ENCODE data around the gene CLCA1.
"Not testable (repeated sequence)": the region's sequence is repeated elsewhere in the genome, so short reads cannot be mapped to it uniquely, and the experiment has no call there.

Gene CLCA1

DNA sequence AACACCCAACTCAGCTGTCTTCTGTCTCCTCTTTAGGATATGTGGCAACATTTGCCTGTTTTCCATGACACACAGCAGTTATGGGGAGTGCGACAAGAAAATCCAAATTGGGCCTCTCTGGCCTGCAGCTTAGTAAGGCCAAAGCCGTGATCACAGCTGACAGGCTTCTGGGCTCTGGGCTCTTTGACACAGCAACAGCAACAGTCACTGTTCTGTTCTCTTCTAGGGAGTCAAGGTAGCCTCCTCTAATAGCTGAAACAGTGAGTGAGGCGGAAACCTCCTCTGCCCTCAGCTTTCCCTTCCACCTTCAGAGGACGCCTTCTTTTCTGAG lies 19.0 kb downstream of the CLCA1 start:
- no peaks in the 10 kb centered on the region for H3K36me3 ChIP-seq (ENCODE audit: control insufficient read depth, insufficient read depth, low read length)
- H3K4me3 ChIP-seq (ENCODE audit: low read depth, low read length), result no peak overlapping the region

DNA sequence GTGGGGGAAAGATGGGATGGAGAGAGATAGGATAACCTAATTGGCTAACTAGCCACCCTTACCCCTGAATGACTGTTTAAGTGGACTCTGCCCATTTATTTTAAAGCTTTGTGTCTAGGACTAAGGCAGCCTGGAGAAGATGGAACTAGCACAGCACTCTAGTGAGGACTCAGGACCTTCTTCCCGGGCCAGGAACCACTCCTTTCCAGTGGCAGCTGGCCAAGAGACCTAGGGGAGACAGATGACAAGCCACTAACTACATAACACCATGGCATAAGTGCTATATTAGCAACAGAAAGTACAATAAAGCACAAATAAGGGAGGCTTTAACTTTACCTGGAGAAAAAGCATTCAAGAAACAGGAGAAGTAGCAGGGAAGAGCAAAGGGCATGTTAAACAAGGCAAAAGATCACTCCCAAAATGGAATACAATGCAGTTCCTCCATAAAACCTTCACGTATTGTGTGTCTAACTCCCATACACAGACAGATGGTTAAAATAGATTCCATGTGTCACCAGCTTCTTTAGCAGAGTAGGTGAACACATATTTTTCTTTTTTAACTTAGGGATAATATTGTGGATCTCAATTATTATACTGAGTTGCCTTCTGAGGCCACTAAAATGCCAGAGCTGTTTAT lies 20.6 kb downstream of the CLCA1 start:
- Histone ChIP-seq H3K9ac (ENCODE audit: low read length) (no peak overlapping the region), H3K36me3 (ENCODE audit: control insufficient read depth, insufficient read depth, low read length) (no peaks in the 10 kb centered on the region), H3K4me3 (ENCODE audit: low read depth, low read length) (no peak overlapping the region), H3K4me1 (ENCODE audit: control insufficient read depth, insufficient read depth, low read length) (0 out of 2 replicates have a peak, but pooled peaks cover 3% of the 10 kb centered on the region), H3K9me3 (ENCODE audit: control insufficient read depth, insufficient read depth, low read depth, low read length) (no peaks in the 10 kb centered on the region), H3K27me3 (ENCODE audit: control insufficient read depth, insufficient read depth, low read length) (no peaks in the 10 kb centered on the region), H3K27ac (ENCODE audit: low read depth, low read length) (no peak overlapping the region)

More for the DNA sequence above, 19.0 kb downstream of the CLCA1 start:
- H3K4me1 ChIP-seq (ENCODE audit: control insufficient read depth, insufficient read depth, low read length), result no peaks in the 10 kb centered on the region
- no peaks in the 10 kb centered on the region for H3K9me3 ChIP-seq (ENCODE audit: control insufficient read depth, insufficient read depth, low read depth, low read length)
- no peak overlapping the region for H3K27ac ChIP-seq (ENCODE audit: low read depth, low read length)
- H3K27me3 ChIP-seq (ENCODE audit: control insufficient read depth, insufficient read depth, low read length), result no peaks in the 10 kb centered on the region
- no peak overlapping the region for H3K9ac ChIP-seq (ENCODE audit: low read length)

DNA sequence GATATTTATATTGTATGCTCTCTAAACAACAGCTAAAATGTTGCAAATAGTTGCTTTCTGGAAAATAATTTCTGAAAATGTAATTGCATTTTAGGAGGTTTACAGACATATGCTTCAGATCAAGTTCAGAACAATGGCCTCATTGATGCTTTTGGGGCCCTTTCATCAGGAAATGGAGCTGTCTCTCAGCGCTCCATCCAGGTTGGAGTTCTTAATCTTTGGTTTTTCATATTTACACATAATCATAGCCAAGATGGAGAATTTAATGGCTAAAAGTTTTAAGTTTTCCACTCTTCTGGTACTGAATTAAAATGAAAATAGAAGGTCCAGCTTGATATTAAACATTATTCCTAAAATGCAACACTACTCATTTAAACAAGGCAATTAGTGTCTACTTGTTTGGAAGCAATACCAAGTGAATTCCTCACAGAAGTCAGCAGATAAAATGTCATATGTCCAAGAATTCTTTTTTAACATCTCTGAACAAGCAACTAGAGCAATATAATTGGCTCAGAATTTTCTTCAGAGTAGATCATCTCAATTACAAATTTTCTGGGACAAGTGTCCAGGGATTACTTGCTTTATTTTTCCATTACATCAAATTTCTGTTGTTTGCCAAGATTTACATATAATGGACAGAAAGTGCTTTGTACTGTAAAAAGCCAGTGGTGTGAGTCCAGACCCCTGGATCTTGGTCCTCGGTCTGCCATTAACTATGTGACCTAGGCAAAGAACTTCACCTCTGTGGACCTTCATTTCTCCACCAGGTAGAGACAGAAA lies 22.6 kb downstream of the CLCA1 start:
- H3K9ac ChIP-seq (ENCODE audit: low read length), result no peak overlapping the region

GRCh38 chr1:86498281-86498680 lies 29.6 kb downstream of the CLCA1 start:
- Histone ChIP-seq H3K4me1 (ENCODE audit: control insufficient read depth, insufficient read depth, low read length) (peaks cover 18% of the 10 kb centered on the region), H3K36me3 (ENCODE audit: control insufficient read depth, insufficient read depth, low read length) (no peaks in the 10 kb centered on the region), H3K27ac (ENCODE audit: low read depth, low read length) (no peak overlapping the region), H3K9me3 (ENCODE audit: control insufficient read depth, insufficient read depth, low read depth, low read length) (peaks cover 2% of the 10 kb centered on the region; the same call in 1 of the 2 replicates), H3K9ac (ENCODE audit: low read length) (no peak overlapping the region), H3K4me3 (ENCODE audit: low read depth, low read length) (no peak overlapping the region), H3K27me3 (ENCODE audit: control insufficient read depth, insufficient read depth, low read length) (no peaks in the 10 kb centered on the region)

More for the DNA sequence above, 22.6 kb downstream of the CLCA1 start:
- H3K4me3 ChIP-seq (ENCODE audit: low read depth, low read length), result no peak overlapping the region
- H3K36me3 ChIP-seq (ENCODE audit: control insufficient read depth, insufficient read depth, low read length), result no peaks in the 10 kb centered on the region
- no peaks in the 10 kb centered on the region for H3K27me3 ChIP-seq (ENCODE audit: control insufficient read depth, insufficient read depth, low read length)
- no peaks in the 10 kb centered on the region for H3K9me3 ChIP-seq (ENCODE audit: control insufficient read depth, insufficient read depth, low read depth, low read length)
- 0 out of 2 replicates have a peak, but pooled peaks cover 3% of the 10 kb centered on the region for H3K4me1 ChIP-seq (ENCODE audit: control insufficient read depth, insufficient read depth, low read length)
- H3K27ac ChIP-seq (ENCODE audit: low read depth, low read length), result no peak overlapping the region

- Histone ChIP-seq H3K9me3 (ENCODE audit: control insufficient read depth, insufficient read depth, low read depth, low read length) (peaks cover 2% of the 10 kb centered on the region; the same call in 1 of the 2 replicates), H3K9ac (ENCODE audit: low read length) (no peak overlapping the region), H3K27me3 (ENCODE audit: control insufficient read depth, insufficient read depth, low read length) (no peaks in the 10 kb centered on the region), H3K4me1 (ENCODE audit: control insufficient read depth, insufficient read depth, low read length) (peaks cover 32% of the 10 kb centered on the region), H3K36me3 (ENCODE audit: control insufficient read depth, insufficient read depth, low read length) (no peaks in the 10 kb centered on the region), H3K27ac (ENCODE audit: low read depth, low read length) (no peak overlapping the region), H3K4me3 (ENCODE audit: low read depth, low read length) (no peak overlapping the region)
Measured at GRCh38 chr1:86499987-86500593, 31.4 kb downstream of the CLCA1 start.

- H3K4me1 ChIP-seq (ENCODE audit: control insufficient read depth, insufficient read depth, low read length), result peaks cover 34% of the 10 kb centered on the region
- no peak overlapping the region for H3K4me3 ChIP-seq (ENCODE audit: low read depth, low read length)
- H3K27ac ChIP-seq (ENCODE audit: low read depth, low read length), result no peak overlapping the region
- no peaks in the 10 kb centered on the region for H3K27me3 ChIP-seq (ENCODE audit: control insufficient read depth, insufficient read depth, low read length)
- no peak overlapping the region for H3K9ac ChIP-seq (ENCODE audit: low read length)
- H3K9me3 ChIP-seq (ENCODE audit: control insufficient read depth, insufficient read depth, low read depth, low read length), result peaks cover 2% of the 10 kb centered on the region; the same call in 1 of the 2 replicates
- H3K36me3 ChIP-seq (ENCODE audit: control insufficient read depth, insufficient read depth, low read length), result no peaks in the 10 kb centered on the region
Measured at GRCh38 chr1:86500714-86501113, 32.0 kb downstream of the CLCA1 start.

GRCh38 chr1:86502125-86502646 lies 33.5 kb downstream of the CLCA1 start:
- H3K27ac ChIP-seq (ENCODE audit: low read depth, low read length), result peak overlapping the region; percentile 97
- H3K4me1 ChIP-seq (ENCODE audit: control insufficient read depth, insufficient read depth, low read length), result peaks cover 34% of the 10 kb centered on the region
- peak overlapping the region; percentile 66 for H3K9ac ChIP-seq (ENCODE audit: low read length)
- H3K9me3 ChIP-seq (ENCODE audit: control insufficient read depth, insufficient read depth, low read depth, low read length); H3K36me3 ChIP-seq (ENCODE audit: control insufficient read depth, insufficient read depth, low read length); H3K27me3 ChIP-seq (ENCODE audit: control insufficient read depth, insufficient read depth, low read length): not testable (repeated sequence)
- H3K4me3 ChIP-seq (ENCODE audit: low read depth, low read length), result peak overlapping the region; percentile 61

DNA sequence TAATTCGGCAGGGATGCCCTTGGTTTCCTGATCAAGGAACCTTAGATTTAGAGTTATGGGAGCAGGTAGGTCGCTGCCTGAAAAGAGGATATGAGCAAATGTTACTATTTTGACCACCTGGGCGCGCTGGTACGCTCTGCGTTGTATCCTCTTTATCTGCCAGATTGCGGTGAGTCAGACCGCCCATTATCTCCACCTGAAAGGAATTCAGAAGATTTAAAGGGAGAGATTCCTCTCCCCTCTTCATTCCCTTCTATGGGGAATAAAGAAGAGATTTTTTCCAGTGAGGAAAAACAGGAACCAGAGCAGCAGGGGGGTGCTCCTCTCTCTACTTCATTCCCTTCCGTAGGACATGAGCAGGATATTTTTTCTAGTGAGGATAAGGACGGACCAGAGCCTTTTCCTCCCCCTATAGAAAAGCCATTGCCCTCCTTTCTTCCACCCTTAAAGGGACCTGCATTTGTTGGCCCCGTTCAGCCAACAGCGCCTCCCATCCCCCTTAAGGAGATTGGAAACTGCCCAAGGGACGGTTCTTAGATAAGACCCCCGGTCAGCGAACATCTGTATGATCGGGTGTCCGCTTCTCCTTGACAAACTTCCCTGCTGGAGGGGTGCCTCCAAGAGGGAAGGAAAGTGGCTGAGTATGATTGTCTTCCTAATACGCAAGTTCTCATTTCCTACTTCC lies 34.1 kb downstream of the CLCA1 start:
- peaks cover 2% of the 10 kb centered on the region; the same call in 1 of the 2 replicates for H3K9me3 ChIP-seq (ENCODE audit: control insufficient read depth, insufficient read depth, low read depth, low read length)
- H3K27ac ChIP-seq (ENCODE audit: low read depth, low read length), result peak overlapping the region; percentile 97
- peak overlapping the region; percentile 61 for H3K4me3 ChIP-seq (ENCODE audit: low read depth, low read length)
- peak overlapping the region; percentile 83 for H3K9ac ChIP-seq (ENCODE audit: low read length)
- H3K4me1 ChIP-seq (ENCODE audit: control insufficient read depth, insufficient read depth, low read length), result peaks cover 40% of the 10 kb centered on the region
- no peaks in the 10 kb centered on the region for H3K36me3 ChIP-seq (ENCODE audit: control insufficient read depth, insufficient read depth, low read length)
- no peaks in the 10 kb centered on the region for H3K27me3 ChIP-seq (ENCODE audit: control insufficient read depth, insufficient read depth, low read length)

- Histone ChIP-seq H3K4me3 (ENCODE audit: low read depth, low read length) (peak overlapping the region; percentile 61), H3K36me3 (ENCODE audit: control insufficient read depth, insufficient read depth, low read length) (no peaks in the 10 kb centered on the region), H3K27ac (ENCODE audit: low read depth, low read length) (peak overlapping the region; percentile 97), H3K9ac (ENCODE audit: low read length) (peak overlapping the region; percentile 83), H3K27me3 (ENCODE audit: control insufficient read depth, insufficient read depth, low read length) (no peaks in the 10 kb centered on the region), H3K9me3 (ENCODE audit: control insufficient read depth, insufficient read depth, low read depth, low read length) (peaks cover 2% of the 10 kb centered on the region; the same call in 1 of the 2 replicates), H3K4me1 (ENCODE audit: control insufficient read depth, insufficient read depth, low read length) (peaks cover 41% of the 10 kb centered on the region)
Measured at GRCh38 chr1:86503406-86504136, 34.8 kb downstream of the CLCA1 start.

DNA sequence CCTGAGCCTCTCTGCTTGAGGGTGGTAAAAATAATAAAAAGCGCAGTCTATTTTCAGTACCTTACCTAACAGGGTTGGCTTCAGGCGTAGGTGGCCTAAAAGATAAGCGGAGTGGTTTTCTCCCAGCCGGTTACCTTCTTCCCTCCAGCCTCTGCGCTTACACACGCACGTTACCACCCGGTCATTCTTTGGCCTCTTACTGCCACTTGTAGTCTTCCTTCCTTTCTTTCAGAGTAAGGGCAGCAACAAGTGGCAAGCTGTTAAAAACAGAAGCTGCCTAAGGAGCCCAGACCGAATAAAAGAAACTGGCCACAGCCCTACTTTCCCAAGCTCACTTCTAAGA lies 35.4 kb downstream of the CLCA1 start:
- Histone ChIP-seq H3K9ac (ENCODE audit: low read length) (peak overlapping the region; percentile 83), H3K9me3 (ENCODE audit: control insufficient read depth, insufficient read depth, low read depth, low read length) (peaks cover 2% of the 10 kb centered on the region; the same call in 1 of the 2 replicates), H3K4me3 (ENCODE audit: low read depth, low read length) (peak overlapping the region; percentile 61), H3K4me1 (ENCODE audit: control insufficient read depth, insufficient read depth, low read length) (peaks cover 41% of the 10 kb centered on the region), H3K27me3 (ENCODE audit: control insufficient read depth, insufficient read depth, low read length) (no peaks in the 10 kb centered on the region), H3K36me3 (ENCODE audit: control insufficient read depth, insufficient read depth, low read length) (no peaks in the 10 kb centered on the region), H3K27ac (ENCODE audit: low read depth, low read length) (peak overlapping the region; percentile 97; the same call in 1 of the 2 replicates)

Data from HUES6 (cell line).